ENCODE data around the gene SLC1A6. TPM values are rescaled to one million over a fixed set of nuclear protein-coding genes. Genes with fewer than 3 reads are reported as not detected.

Gene SLC1A6
- not detected in 2 replicates for total RNA-seq

GRCh38 chr19:14979476-14980255 is at the start of gene SLC1A6:
SLC1A6 (minus strand) TSS chr19:14979864; CDS start chr19:14972910, 6,954 bp downstream.

GRCh38 chr19:14941189-14941588 is 38.5 kb downstream of the SLC1A6 start, which contains the start of gene OR7C2:
OR7C2 (plus strand) TSS chr19:14941489; CDS start chr19:14941489, 0 bp downstream.

Other genes starting within 250 kb of the SLC1A6 start
- 1.3 and 1.7 TPM in 2 replicates for gene ADGRE2, start 201.3 kb downstream of the SLC1A6 start, total RNA-seq
- not detected in 2 replicates for gene OR7A5, start 144.7 kb downstream of the SLC1A6 start, total RNA-seq
- not detected in 2 replicates for gene OR7C1, start 144.7 kb downstream of the SLC1A6 start, total RNA-seq
- gene OR7A10, start 130.9 kb downstream of the SLC1A6 start, total RNA-seq, result not detected in 2 replicates
- gene OR7A17, start 93.7 kb downstream of the SLC1A6 start, total RNA-seq, result not detected in 2 replicates
- not detected in 2 replicates for gene OR7C2, start 38.4 kb downstream of the SLC1A6 start, total RNA-seq
- gene CASP14, start 69.6 kb upstream of the SLC1A6 start, total RNA-seq, result not detected in 2 replicates
- gene OR1I1, start 102.3 kb upstream of the SLC1A6 start, total RNA-seq, result not detected in 2 replicates
- 56.2 and 60.7 TPM in 2 replicates for gene SYDE1, start 127.5 kb upstream of the SLC1A6 start, total RNA-seq
- gene NOTCH3, start 221.1 kb upstream of the SLC1A6 start, total RNA-seq, result 3.0 and 3.1 TPM in 2 replicates

All from bronchus fibroblast of lung (primary cell).